Glomerular endothelial cell (primary cell): ENCODE data around the gene CACNA1C. TPM values are rescaled to one million over a fixed set of nuclear protein-coding genes. Genes with fewer than 3 reads are reported as not detected.

ENCODE experiments used
- DNase-seq: peaks from one replicate; pipeline ENCODE4 v3.0.0-alpha.2; 2011; ENCODE audit warnings: low read depth, low spot score; ENCODE audit errors: extremely low read depth
- total RNA-seq: library from RNA; depleted of rRNA; stranded (reverse); fragments of >200 nt; gene quantifications from 2 replicates; pipeline ENCODE4 v1.2.3, GENCODE V29; 2015

Gene CACNA1C
- total RNA-seq, 1 donor from 2014 or later, result 0.47 TPM

DNA sequence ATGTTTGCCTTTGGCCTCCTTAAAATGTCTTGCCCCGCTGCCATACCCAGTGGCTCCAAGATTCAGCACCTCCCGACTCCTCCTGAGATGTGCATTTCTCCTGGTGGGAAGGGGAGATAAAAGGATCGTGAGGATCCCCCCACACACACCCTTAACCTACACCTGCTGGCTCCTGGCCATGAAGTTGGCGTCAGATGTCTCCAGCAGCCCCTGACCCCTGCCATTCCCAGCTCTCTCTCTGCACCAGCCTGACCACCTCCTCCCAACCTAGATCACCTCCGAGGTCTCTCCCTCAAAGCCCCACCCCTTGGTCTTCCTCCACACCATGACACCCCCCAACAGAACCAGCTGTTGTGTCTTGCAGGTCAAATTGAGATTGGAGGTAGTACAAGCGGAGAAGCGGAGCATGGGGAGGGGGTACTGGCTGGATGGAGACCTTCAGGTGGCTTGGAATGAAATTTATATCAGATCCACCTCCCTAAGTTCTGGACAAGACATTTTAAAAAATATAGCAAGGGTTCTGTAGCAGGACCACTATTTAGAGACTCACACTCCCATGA lies 590.9 kb downstream of the CACNA1C start:
- no peak for DNase-seq

DNA sequence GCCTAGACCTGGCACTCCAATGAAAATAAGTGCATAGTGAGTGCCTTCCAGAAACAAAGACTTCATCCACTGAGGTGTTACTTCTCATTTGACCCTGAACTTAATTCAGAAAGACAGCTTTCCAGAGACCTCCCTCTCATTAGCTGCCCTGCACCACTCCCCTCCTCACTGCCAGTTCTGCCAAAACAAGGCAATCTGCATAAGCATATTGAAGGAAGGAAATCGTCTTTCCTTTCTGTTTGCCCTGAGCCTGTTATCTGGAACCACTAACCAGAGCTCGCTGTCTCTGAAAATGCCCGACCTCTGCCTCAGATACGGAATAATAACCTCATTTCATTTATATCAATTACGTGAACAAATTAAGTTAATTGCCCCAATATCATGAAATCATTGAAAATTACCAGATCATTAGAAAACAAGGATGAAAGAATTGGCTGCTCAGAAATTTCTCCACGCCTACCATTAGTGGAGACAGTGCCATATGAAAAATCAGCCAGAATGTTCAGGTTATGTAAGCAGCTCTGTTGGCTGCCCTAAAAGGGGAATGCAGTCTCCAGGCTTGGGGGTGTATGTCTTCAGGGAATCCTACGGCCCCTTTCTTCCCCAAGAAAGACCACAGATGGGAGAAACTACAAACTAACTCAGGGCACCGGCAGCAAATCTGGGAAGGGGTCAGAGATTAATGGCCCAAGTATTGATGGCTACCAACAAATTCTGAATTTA lies 592.1 kb downstream of the CACNA1C start:
- DNase-seq, result no peak

DNA sequence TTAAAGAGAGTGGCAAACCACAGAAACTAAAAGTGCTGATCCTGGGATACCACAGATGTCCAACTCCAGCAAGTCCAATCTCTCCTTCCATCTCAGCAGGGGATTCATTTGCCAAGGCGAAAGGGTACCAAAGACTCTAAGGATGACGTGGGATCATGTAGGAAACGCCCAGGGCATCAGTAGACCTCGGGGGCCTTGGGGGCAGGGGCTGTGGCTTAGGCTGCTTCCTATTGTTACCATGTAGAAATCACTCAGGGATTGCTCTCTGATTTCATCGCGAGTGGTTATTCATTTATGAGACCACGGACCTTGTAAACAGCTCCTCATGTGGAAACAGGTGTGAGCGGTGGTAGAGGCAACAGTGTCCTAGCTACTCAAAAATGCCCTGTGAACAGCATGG lies 592.7 kb downstream of the CACNA1C start:
- no peak for DNase-seq

DNA sequence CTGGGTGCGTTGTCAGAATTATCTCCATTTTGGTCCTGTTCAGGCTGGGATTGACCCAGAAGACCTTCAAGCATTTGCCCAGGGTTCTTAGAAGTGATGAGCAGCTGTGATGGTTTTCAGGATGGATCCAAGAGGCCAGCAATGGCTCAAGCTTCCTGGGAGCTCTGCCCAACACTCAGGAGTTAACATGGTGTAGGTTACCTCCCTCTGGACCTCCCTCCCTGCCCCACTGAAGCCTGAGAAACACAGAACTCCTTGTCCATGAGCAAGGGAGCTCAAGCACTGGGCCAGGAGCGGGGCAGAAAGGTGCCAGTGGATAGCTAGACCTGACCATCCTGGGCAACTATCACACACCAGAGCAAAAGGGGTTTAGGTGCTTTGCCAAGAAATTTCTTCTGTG lies 593.6 kb downstream of the CACNA1C start:
- DNase-seq, result no peak

DNA sequence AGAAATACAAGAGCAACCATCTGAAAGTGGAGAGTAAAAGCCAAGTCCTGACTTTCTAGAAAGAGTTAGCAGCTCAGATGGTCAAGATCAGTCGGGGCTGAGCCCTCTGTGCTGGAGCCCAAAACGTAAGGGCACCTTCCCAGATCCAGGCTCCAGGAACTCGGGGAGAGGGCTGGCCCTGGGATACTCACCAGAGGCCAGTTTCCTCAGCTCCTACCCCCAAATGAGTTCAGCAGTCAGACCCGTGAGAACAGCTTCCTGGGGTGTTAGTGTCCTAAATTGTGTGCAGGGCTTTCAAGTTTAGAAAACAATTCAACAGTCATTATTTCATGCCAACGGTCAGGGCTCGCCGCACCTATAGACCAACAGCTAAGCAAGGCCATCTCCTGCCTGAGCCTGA lies 594.4 kb downstream of the CACNA1C start:
- no peak for DNase-seq

DNA sequence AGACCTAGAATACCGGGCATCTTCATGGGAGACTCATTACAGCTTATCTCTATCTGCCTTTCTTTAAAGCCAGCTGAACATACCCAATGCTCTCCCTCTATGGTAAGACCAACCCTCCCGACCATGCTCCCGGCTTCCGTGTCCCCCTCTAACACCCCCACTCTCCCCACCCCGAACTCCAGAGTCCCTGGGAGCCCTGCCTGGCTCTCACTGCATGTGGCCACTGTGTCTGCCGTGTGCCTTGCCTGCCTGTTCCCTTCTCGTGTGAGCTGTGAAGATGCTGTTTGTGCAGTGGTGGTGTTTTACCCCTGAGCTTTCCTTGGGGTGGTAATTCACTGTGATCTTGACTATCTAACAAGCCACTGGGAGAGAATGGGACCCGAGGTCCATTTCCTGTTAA lies 595.6 kb downstream of the CACNA1C start:
- DNase-seq, result no peak

DNA sequence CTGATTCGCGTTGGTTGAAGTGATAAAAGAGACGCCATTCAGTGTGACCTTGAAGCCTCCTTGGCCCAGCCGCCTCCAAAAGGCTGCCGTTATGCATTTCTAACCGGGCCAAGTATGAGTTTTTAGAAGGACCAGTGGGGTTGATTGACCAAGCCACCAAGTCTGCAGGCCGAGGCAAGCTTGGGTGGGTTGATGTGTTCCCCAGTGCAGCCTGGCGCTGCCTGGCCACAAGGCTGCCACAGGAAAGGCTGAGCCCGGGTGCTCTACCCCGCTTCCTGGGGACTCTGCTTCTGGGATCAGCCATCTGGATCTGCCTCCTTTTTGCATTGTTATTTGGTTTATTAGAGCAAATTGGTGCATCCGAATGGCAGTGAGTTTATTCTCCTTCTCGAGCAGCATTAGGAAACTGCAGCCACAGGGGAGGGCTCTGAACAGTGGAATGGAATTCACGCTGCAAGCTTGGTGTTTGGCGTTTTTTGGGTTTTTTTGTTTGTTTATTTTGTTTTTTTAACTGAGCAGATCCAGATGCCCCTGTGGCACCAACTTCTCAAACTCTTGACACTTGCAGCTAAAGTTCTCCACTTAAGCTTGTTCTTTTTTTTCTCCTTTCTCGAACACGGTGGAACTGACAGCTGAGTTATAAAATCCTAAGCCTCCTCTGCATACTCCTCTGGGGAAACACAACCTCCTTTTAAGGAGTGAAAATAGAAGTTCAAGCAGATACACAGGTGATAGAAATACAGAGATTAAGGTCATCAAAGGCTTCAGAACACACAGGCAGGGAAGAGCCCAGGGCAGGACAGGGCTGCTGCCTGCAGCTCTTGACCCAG lies 596.6 kb downstream of the CACNA1C start:
- no peak for DNase-seq

DNA sequence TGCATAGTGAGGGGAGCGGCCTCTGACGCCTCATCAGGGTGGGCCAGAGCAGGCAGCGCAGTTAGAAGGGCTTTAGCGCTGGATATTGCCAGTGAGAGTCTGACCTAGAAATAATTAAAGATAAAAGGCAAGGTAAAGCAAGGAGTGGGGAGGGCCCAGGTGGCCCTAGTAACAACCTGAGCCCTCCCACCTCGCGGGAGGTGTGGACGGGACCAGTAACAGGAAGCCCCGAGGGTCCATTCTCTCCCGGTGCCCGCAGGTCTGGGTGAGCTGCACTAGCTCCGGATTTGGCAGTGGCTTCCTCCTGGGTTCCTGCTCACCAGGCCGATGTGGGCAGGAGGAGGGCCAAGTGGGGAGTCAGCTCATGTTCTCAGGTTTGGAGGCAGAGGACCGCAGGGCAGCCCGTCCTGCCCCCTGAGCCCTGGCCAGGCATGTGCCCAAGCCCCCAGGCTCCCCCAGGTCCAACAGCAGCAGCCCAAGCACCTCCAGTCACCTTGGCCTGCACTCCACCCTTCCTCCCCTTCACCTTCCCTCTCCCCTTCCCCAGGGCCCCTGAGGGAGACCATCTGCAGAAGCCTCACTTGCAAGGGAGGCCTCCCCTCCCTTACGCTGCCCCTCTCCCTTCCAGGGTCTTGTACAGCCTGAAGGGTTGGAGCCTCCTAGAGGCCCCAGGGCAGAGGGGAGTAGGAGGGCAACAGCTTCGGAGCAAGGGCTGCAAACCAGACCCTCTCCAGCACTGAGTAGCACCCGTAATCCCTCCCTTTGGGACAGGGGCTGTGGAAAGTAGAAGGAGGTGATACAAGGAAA lies 597.7 kb downstream of the CACNA1C start:
- no peak for DNase-seq

DNA sequence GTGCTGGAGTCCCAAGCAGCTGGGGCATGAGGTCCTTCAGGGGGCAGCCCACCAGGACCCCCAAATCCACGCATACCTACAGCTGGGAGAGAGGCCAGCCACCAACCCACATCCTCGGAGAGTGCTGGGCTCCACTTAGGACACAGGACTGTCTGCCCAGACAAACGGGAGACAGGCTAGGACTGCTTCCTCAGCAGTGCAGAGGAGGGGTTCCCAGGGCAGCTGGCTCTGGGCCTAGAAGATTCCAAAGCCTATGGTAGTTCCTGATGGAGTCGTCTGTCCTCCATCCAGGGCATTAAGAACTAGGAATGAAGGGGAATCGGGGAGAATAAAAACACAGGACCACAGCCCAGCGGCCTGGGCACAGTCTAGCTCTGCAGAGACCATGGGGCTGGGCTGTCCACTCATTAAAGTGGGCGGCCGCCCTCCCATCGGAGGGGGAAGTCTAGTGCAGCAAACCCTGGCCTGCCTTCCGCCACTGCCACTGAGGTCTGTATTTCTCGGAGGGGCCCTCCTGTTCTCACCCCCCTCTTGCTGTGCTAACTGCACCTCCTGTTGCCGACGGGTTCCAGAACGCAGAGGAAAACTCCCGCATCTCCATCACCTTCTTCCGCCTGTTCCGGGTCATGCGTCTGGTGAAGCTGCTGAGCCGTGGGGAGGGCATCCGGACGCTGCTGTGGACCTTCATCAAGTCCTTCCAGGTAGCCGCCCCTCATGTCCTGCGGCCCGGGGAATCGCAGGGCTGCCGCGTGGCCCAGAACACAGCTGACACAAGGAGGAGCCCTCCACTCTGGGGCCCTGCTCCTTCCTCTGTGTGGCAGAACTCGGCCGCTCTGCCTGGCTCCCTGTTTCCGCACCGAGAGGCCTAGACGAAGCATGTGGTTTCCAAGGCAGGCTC lies 598.5 kb downstream of the CACNA1C start:
- no peak for DNase-seq

DNA sequence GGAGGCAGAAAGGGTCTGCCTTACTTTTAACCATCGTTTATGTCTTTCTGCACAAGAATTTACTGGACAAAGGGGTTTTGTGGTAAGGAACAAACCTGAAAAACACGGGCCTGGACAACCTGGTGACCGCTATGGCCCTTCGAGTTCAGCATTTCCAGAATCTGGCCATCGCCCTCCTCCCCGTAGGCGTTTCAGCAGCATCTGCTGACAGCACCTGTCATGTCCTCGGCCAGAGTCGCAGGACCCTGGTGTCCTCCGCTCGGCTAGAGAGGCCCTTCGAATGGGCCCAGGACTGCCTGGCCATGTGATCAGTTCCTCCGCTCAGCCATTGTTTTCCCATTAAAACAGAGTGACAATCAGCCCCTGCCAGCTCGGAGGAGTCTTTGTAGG lies 599.2 kb downstream of the CACNA1C start:
- DNase-seq, result no peak

DNA sequence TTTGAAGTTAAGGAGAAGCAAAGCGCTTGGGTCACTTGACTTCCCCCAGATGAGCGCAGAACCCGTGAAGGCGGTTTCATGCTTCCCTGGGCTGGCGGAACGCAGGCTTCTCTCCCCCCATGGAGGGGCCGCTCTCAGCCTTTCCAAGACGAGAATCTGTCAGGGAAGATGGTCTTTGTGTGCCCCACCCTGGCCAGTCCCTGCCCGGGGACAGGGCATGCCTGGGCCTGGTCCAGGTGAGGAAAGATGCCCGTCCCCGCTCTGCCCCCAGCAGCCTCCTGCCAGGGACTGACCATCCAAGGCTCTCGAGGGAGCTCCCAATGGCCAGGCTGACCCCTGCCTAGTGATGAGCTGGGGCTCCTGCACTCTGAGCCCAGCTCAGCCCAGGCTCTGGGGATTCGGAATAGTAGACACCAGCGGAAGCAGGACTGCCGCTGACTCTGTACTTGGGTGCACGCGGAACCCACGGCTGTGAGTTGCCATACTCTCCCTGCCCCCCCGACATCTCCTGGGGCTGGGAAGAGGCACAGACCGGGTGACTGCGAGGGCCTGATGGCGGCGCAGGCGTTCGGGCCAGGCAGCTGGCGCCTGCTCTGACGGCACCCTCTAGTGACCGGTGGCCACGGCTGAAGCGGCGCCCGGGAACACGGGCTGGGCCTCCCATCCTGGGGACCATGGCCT lies 599.8 kb downstream of the CACNA1C start:
- no peak for DNase-seq

DNA sequence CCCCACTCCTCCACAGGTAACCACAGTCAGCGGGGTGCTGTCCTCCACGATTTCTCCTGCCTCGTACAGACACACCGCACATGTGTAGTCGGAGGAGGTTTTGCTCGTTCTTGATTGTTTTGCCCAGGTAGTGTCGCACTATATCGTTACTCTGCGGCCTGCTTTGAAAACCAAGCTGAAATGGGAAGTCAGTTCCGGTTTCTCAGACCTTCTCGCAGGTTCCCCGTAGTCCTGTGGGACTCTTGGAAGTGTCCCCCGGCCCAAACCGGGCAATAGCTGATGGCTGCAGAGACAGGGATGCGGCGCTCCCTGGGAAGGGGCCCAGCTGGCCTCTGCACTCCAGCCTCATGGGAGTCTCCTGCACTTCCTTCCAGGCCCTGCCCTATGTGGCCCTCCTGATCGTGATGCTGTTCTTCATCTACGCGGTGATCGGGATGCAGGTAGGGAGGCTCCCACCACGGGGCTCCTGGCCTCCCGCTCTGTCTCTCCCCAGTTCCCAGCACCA lies 600.7 kb downstream of the CACNA1C start:
- DNase-seq, result no peak

DNA sequence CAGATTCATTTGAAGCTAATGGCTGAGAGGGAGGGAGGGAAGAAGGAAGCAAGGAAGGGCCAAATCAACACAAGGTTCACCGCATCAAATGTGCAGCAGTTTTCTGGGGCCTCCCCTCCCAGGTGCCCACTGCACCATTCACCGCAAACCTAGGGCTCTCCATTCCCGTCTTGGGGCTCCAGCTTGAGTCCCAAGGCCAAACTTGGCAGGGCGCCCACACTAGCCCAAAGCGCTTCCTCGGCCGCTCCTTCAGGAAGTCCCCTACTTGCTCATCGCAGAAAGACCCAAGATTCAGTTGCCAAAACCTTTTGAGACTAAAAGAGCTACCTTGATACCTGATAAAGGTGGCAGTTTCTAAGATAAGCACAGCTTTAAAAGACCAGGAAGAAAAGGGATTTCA lies 601.5 kb downstream of the CACNA1C start:
- DNase-seq, result no peak

DNA sequence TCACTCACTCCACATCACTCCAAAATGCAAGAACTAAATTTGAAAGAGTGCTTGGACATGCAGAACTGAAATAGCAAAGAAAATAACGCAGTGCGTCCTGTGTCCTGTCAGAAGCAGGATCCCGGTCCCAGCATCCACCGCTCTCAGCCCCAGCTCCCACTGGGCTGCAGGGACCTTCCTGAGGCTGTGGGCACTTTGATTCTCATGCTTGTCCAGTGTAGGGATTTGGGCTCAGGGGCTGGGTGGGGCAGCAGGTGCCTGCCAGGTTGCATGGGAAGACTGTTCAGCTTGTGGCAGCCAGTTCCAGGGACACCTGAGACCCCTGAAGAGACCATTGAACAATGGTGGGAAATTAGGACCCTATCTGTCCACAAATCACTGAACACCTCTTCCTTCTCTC lies 602.0 kb downstream of the CACNA1C start:
- DNase-seq, result no peak

DNA sequence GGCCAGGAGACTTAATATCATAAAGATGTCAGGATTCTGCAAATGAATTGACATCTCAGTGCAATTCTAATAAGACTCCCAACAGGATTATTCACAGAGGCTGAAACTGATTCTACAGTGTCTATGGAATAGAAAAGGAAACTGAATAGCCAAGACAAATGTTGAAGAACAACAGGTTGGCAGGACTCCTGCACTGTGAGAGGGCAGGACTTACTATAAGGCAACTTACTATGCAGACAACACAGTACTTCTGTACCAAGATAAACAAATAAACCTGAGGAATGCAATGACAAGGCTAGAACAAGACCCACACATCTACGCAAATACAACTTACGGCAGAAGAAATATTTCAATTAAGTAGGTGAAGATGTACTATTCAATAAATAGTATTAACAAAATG lies 609.7 kb downstream of the CACNA1C start:
- DNase-seq, result no peak

DNA sequence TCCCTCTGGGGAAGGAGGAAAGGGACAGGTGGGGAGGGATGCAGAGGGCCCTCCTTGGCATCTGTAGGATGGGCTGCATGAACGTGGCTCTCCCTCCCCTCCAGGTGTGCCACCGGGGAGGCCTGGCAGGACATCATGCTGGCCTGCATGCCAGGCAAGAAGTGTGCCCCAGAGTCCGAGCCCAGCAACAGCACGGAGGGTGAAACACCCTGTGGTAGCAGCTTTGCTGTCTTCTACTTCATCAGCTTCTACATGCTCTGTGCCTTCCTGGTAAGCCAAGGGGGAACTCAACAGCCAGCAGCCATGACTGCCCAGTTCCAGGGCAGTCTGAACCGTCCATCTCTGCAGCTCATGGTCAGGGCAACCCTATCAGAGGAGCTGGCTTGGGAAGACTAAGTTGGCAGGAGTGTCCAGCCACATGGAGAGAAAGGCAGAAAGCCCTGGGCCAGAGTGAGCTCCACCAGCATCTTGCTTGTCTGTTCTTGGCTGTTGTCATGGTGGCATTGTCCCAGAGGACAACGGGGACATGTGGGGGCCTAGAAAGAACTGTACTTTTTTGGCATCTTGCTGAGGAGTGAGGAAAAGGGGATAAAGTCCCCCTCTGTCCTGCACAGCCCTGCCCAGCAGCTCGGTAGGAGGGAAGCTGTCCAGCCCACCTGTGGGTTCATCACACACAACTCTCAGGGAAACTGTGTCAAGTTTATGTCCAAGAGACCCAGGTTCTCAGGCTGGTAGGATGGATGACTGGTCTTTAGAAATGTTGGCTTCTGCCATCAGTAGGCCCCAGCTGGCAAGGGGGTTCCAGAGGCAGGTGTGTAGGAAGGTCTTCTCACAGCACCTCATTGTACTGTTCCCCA lies 612.2 kb downstream of the CACNA1C start:
- no peak for DNase-seq

DNA sequence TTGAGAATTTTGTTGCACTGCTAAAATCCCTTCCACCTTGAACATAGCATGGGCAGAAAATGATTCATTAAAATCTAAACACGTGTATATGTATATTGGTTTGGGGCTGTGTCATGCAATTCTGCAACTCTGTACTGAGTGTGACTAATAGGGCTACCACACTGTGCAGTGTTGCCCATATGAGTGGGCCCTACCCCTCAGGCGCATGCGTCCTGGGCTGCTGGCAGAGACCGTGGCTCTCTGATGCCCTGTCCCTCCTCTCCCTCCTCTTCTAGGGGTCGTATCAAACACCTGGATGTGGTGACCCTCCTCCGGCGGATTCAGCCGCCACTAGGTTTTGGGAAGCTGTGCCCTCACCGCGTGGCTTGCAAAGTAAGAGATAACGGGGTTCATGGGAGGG lies 613.6 kb downstream of the CACNA1C start:
- no peak for DNase-seq

DNA sequence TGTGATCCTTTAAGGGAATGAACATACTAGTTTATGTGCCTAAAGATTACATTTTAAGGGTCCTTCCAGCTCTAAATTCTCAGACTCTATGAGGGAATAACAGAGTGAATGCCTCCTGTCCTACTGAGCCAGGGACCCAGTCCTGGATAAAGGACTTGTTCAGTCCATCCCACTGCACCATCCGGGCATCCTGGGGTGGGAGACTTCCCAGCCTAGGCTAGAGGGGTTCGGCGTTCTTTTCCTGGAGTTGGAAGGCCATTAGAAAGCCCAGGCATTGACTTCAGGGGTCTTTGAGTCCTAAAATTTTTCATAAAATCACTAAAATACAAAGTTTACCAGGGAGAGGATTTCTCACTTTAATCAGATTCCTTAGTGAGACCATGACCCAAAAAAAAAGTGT lies 614.1 kb downstream of the CACNA1C start:
- DNase-seq, result no peak
